Lower leg skin (tissue), 4 donors: ENCODE data around the gene GRIK4. TPM values are rescaled to one million over a fixed set of nuclear protein-coding genes. Genes with fewer than 3 reads are reported as not detected.

ENCODE experiments used
- DNase-seq, 2 donors: peaks; one replicate each; pipeline ENCODE4 v3.0.0-alpha.2; 2019; ENCODE audit warnings: low spot score in 2 of 2
- H3K4me3 ChIP-seq: fragments of 200-600 bp; sonication (generic); 2 replicates; pipeline ENCODE4 v1.5.1; 2017; ENCODE audit warnings: mild to moderate bottlenecking, low read depth; ENCODE audit not compliant: poor library complexity, severe bottlenecking
- CTCF ChIP-seq, 3 donors: fragments of 450-650 bp; IDR thresholded peaks; one replicate each; pipeline ENCODE4 v1.5.1; 2016; ENCODE audit warnings: antibody characterized with exemption in 3 of 3, mild to moderate bottlenecking in 3 of 3, moderate library complexity in 2 of 3
- POLR2A ChIP-seq, 2 donors: fragments of 450-650 bp; IDR thresholded peaks; one replicate each; pipeline ENCODE4 v1.6.1; 2016 to 2017; ENCODE audit warnings: antibody characterized with exemption in 2 of 2, mild to moderate bottlenecking in 1 of 2, moderate library complexity in 1 of 2
- WGBS, 2 donors: methylation state at CpG; one replicate each; pipeline ENCODE4 v1.1.5; 2018; 5-methylcytosine and 5-hydroxymethylcytosine counted together
- intact Hi-C: fragments of 100-400 bp; cut with DNase I; formaldehyde crosslinking; loops from one replicate; pipeline ENCODE4 v1.15.0; 2023; ENCODE audit warnings: low total_unique reads
- total RNA-seq, 4 donors: library from RNA; depleted of rRNA; stranded (reverse); fragments of >200 nt; gene quantifications; one replicate each; pipeline ENCODE4 v1.1.0, GENCODE V29; 2016

Gene GRIK4
- total RNA-seq, 4 donors from 2014 or later = 0.06 to 0.67 TPM; not detected in 2

GRCh38 chr11:120816711-120817110, 305.2 kb downstream of the GRIK4 start:
- TF ChIP-seq CTCF (IDR thresholded peaks at IDR 0.05) (no peak), POLR2A (IDR thresholded peaks at IDR 0.05) (no peak)
- intact Hi-C loops = no loop called here
- H3K4me3 ChIP-seq = no peak overlapping the region
- 85 to 91% methylated on average over 9 of the region's 9 CpGs for WGBS, 2 donors
- no peak for DNase-seq

GRCh38 chr11:120817158-120817557, 305.6 kb downstream of the GRIK4 start:
- WGBS, 2 donors = 73 to 78% methylated on average over 2 of the region's 2 CpGs
- no peak for DNase-seq

GRCh38 chr11:120818097-120818496, 306.5 kb downstream of the GRIK4 start:
- intact Hi-C loops = no loop called here
- H3K4me3 ChIP-seq = no peak overlapping the region
- TF ChIP-seq POLR2A (IDR thresholded peaks at IDR 0.05) (no peak), CTCF (IDR thresholded peaks at IDR 0.05) (no peak)
- WGBS, 2 donors = 77 to 82% methylated on average over 8 of the region's 8 CpGs
- DNase-seq = no peak

More at GRCh38 chr11:120817158-120817557, 305.6 kb downstream of the GRIK4 start:
- TF ChIP-seq POLR2A (IDR thresholded peaks at IDR 0.05) (no peak), CTCF (IDR thresholded peaks at IDR 0.05) (no peak)
- intact Hi-C loops = no loop called here
- H3K4me3 ChIP-seq = no peak overlapping the region

GRCh38 chr11:120819003-120819402, 307.5 kb downstream of the GRIK4 start:
- DNase-seq = no peak
- H3K4me3 ChIP-seq = no peak overlapping the region
- intact Hi-C loops = no loop called here
- 18 to 24% methylated on average over 7 of the region's 7 CpGs for WGBS, 2 donors
- no peak for TF ChIP-seq POLR2A (IDR thresholded peaks at IDR 0.05)
- TF ChIP-seq CTCF (IDR thresholded peaks at IDR 0.05) = no peak

- TF ChIP-seq CTCF (IDR thresholded peaks at IDR 0.05) (no peak), POLR2A (IDR thresholded peaks at IDR 0.05) (no peak)
- no peak overlapping the region for H3K4me3 ChIP-seq
- 64 to 71% methylated on average over 11 to 12 of the region's 12 CpGs for WGBS, 2 donors
- DNase-seq = no peak
- intact Hi-C loops = no loop called here
Observed at GRCh38 chr11:120819437-120820365, 308.2 kb downstream of the GRIK4 start.
